ENCODE results near the gene TRPV2.

The TRPV2 gene

DNA sequence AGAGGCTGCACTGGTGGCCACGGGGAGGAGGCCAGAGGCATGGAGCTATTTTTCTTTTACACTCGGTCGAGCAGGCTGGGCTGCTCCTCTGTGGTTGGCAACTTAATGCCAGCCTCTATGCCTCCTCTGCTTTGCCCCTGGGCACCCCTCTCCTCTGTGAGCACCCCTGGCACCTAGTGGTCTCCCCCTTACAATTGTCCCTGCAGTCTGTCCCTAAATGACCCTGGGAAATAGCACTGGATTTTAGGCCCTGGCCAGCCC, 49.6 kb downstream of the TRPV2 start:
- ATAC-seq = no peak

DNA sequence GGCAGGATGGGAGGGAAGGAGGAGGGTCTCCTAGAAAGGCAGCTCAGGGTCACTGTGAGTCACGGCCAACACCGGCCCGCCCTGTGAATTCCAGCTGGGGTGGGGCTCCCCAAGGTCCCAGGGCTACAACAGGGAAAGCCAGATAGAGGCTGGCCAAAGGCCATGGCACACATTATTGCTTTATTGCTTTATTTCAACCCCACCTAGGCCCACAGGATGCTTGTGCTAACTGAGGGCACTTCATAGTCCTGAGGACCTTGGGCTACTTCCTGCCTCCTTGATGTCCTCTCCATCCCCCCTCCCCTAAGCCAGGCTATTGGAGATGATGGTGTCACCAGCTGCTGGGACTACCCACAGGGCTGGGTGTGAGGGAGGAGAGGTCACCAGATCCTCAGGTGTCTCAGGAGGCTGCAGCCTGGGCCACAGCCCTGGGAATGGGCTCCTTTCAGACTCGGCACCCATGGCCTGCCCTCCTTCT, 50.5 kb downstream of the TRPV2 start:
- no peak for TF ChIP-seq ZC3H10 (CRISPR knock-in tag; IDR thresholded peaks at IDR 0.05)
- no peak for TF ChIP-seq BACH2 (CRISPR knock-in tag; IDR thresholded peaks at IDR 0.05; ENCODE audit: borderline replicate concordance)
- TF ChIP-seq, protein P1, sequence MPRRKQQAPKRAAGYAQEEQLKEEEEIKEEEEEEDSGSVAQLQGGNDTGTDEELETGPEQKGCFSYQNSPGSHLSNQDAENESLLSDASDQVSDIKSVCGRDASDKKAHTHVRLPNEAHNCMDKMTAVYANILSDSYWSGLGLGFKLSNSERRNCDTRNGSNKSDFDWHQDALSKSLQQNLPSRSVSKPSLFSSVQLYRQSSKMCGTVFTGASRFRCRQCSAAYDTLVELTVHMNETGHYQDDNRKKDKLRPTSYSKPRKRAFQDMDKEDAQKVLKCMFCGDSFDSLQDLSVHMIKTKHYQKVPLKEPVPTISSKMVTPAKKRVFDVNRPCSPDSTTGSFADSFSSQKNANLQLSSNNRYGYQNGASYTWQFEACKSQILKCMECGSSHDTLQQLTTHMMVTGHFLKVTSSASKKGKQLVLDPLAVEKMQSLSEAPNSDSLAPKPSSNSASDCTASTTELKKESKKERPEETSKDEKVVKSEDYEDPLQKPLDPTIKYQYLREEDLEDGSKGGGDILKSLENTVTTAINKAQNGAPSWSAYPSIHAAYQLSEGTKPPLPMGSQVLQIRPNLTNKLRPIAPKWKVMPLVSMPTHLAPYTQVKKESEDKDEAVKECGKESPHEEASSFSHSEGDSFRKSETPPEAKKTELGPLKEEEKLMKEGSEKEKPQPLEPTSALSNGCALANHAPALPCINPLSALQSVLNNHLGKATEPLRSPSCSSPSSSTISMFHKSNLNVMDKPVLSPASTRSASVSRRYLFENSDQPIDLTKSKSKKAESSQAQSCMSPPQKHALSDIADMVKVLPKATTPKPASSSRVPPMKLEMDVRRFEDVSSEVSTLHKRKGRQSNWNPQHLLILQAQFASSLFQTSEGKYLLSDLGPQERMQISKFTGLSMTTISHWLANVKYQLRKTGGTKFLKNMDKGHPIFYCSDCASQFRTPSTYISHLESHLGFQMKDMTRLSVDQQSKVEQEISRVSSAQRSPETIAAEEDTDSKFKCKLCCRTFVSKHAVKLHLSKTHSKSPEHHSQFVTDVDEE (CRISPR knock-in tag; IDR thresholded peaks at IDR 0.05) = no peak
- no peak for TF ChIP-seq ISL1 (CRISPR knock-in tag; IDR thresholded peaks at IDR 0.05)
- TF ChIP-seq ZNF8 (CRISPR knock-in tag; IDR thresholded peaks at IDR 0.05) = no peak
- no peak for TF ChIP-seq ZFP3 (CRISPR knock-in tag; IDR thresholded peaks at IDR 0.05)
- TF ChIP-seq, protein P2, sequence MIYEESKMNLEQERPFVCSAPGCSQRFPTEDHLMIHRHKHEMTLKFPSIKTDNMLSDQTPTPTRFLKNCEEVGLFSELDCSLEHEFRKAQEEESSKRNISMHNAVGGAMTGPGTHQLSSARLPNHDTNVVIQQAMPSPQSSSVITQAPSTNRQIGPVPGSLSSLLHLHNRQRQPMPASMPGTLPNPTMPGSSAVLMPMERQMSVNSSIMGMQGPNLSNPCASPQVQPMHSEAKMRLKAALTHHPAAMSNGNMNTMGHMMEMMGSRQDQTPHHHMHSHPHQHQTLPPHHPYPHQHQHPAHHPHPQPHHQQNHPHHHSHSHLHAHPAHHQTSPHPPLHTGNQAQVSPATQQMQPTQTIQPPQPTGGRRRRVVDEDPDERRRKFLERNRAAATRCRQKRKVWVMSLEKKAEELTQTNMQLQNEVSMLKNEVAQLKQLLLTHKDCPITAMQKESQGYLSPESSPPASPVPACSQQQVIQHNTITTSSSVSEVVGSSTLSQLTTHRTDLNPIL (CRISPR knock-in tag; IDR thresholded peaks at IDR 0.05; ENCODE audit: low read depth) = no peak
- no peak for TF ChIP-seq SNAI2 (CRISPR knock-in tag; IDR thresholded peaks at IDR 0.05)
- TF ChIP-seq ZNF70 (CRISPR knock-in tag; IDR thresholded peaks at IDR 0.05) = no peak
- TF ChIP-seq ZFP30 (CRISPR knock-in tag; IDR thresholded peaks at IDR 0.05) = no peak
- TF ChIP-seq, protein P3, sequence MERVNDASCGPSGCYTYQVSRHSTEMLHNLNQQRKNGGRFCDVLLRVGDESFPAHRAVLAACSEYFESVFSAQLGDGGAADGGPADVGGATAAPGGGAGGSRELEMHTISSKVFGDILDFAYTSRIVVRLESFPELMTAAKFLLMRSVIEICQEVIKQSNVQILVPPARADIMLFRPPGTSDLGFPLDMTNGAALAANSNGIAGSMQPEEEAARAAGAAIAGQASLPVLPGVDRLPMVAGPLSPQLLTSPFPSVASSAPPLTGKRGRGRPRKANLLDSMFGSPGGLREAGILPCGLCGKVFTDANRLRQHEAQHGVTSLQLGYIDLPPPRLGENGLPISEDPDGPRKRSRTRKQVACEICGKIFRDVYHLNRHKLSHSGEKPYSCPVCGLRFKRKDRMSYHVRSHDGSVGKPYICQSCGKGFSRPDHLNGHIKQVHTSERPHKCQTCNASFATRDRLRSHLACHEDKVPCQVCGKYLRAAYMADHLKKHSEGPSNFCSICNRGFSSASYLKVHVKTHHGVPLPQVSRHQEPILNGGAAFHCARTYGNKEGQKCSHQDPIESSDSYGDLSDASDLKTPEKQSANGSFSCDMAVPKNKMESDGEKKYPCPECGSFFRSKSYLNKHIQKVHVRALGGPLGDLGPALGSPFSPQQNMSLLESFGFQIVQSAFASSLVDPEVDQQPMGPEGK (CRISPR knock-in tag; IDR thresholded peaks at IDR 0.05; ENCODE audit: borderline replicate concordance) = no peak
- no peak for ATAC-seq

More for the DNA sequence above, 49.6 kb downstream of the TRPV2 start:
- TF ChIP-seq ZFP30 (CRISPR knock-in tag; IDR thresholded peaks at IDR 0.05) (no peak), ZNF70 (CRISPR knock-in tag; IDR thresholded peaks at IDR 0.05) (no peak), ISL1 (CRISPR knock-in tag; IDR thresholded peaks at IDR 0.05) (no peak), CSDC2 (CRISPR knock-in tag; IDR thresholded peaks at IDR 0.05) (no peak), TCF4 (CRISPR knock-in tag; IDR thresholded peaks at IDR 0.05; ENCODE audit: borderline replicate concordance) (no peak), SNAI2 (CRISPR knock-in tag; IDR thresholded peaks at IDR 0.05) (no peak), ZNF565 (CRISPR knock-in tag; conservative IDR thresholded peaks at IDR 0.05; ENCODE audit: low read depth) (no peak)
- TF ChIP-seq, protein P1 (CRISPR knock-in tag; IDR thresholded peaks at IDR 0.05) = no peak
- TF ChIP-seq, protein P4, sequence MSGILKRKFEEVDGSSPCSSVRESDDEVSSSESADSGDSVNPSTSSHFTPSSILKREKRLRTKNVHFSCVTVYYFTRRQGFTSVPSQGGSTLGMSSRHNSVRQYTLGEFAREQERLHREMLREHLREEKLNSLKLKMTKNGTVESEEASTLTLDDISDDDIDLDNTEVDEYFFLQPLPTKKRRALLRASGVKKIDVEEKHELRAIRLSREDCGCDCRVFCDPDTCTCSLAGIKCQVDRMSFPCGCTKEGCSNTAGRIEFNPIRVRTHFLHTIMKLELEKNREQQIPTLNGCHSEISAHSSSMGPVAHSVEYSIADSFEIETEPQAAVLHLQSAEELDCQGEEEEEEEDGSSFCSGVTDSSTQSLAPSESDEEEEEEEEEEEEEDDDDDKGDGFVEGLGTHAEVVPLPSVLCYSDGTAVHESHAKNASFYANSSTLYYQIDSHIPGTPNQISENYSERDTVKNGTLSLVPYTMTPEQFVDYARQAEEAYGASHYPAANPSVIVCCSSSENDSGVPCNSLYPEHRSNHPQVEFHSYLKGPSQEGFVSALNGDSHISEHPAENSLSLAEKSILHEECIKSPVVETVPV (CRISPR knock-in tag; IDR thresholded peaks at IDR 0.05) = no peak

DNA sequence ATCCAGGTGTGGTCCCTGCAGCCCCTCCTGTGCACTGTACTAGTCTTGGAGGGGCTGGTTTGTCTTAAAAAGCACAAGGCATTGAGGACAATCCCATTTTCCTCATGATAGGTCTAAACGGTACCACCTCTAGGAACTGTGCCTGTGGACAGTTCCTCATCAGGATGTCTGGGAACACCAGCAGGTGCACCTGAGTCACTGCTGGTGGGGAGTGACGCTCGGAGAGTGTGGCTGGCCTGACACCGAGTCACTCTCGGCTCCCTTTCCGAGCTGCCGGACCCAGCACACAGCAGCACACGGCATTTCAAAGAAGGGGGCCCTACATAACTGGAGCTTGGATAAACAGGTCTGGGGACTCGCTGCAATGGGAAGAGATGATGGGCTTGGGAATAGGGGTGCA, 51.0 kb downstream of the TRPV2 start:
- no peak for ATAC-seq
- TF ChIP-seq GLIS3 (CRISPR knock-in tag; IDR thresholded peaks at IDR 0.05) = no peak
- no peak for TF ChIP-seq PPARA (CRISPR knock-in tag; IDR thresholded peaks at IDR 0.05; ENCODE audit: borderline replicate concordance)
- TF ChIP-seq, protein P4 (CRISPR knock-in tag; IDR thresholded peaks at IDR 0.05) = no peak
- TF ChIP-seq OSR1 (CRISPR knock-in tag; IDR thresholded peaks at IDR 0.05) = no peak
- TF ChIP-seq, protein P3 (CRISPR knock-in tag; IDR thresholded peaks at IDR 0.05; ENCODE audit: borderline replicate concordance) = no peak
